Prostate gland (tissue), 2 donors: ENCODE results near the gene LAMB1.

Source experiments
- POLR2A ChIP-seq: fragments of 450-650 bp; IDR thresholded peaks from one replicate; pipeline ENCODE4 v1.6.1; 2016; ENCODE audit warnings: antibody characterized with exemption, mild to moderate bottlenecking
- TF ChIP-seq, protein P1 (sequence below), 4 experiments: fragments of 200-600 bp in 2 of 4; fragments of 450-650 bp in 2 of 4; sonication (generic) in 2 of 4; IDR thresholded peaks; 1 replicate in 3 of 4; 2 replicates in 1 of 4; pipeline ENCODE4 v1.5.1; 2016 to 2019; ENCODE audit warnings: antibody characterized with exemption in 4 of 4, mild to moderate bottlenecking in 2 of 4, moderate library complexity in 2 of 4

DNA sequence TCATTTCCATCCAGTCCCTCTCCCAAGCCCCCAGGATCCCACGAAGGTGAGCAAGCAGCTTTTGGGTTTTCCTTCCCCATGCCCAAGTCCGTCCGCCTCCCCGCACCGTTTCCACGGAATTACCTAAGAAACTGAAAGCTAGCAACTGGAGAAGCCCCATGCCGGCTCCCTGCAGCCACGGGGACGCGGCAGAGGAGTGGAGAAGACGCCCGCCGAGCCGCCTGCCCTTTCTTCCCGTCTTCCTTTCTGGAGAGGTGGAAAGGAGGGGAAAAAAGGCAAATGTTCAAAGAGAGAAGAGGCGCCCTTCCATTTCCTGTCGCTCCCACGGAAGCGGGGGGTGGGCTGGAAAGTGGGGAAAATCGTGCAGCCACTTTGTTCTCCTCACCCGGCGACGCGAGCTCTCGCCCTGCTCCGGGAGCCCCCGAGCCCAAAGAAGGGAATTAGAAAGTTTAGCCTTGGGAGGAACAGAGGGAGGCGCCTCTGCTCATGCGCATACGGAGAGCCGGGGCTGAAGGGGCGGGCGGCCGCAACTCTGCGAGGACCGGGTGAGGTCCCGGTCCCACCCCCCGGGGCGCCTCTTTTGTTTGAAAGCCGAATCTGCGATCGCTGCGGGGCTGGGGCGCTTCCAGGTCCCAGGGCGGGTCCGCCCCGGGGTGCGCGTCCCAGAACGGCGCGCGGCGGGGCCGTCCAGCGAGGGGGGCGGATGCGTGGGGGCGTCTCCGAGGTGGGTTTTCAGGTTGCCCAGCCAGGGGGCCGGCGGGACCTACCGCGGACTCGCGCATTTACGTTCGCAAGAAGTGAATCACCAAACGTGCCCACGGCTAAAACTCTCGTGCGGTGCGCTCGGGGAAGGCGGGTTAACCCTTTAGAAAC lies at the start of gene LAMB1:
- TF ChIP-seq, protein P1, sequence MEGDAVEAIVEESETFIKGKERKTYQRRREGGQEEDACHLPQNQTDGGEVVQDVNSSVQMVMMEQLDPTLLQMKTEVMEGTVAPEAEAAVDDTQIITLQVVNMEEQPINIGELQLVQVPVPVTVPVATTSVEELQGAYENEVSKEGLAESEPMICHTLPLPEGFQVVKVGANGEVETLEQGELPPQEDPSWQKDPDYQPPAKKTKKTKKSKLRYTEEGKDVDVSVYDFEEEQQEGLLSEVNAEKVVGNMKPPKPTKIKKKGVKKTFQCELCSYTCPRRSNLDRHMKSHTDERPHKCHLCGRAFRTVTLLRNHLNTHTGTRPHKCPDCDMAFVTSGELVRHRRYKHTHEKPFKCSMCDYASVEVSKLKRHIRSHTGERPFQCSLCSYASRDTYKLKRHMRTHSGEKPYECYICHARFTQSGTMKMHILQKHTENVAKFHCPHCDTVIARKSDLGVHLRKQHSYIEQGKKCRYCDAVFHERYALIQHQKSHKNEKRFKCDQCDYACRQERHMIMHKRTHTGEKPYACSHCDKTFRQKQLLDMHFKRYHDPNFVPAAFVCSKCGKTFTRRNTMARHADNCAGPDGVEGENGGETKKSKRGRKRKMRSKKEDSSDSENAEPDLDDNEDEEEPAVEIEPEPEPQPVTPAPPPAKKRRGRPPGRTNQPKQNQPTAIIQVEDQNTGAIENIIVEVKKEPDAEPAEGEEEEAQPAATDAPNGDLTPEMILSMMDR (IDR thresholded peaks at IDR 0.05) = no peak
- TF ChIP-seq POLR2A = peak; percentile 48
